GM13976 (cell line): ENCODE data around the gene PABPC5.
A peak's percentile ranks its signal among the peaks of the same experiment; 100 is the strongest.

Source experiments
- DNase-seq: peaks from one replicate; pipeline ENCODE4 v3.0.0; 2012; ENCODE audit warnings: low spot score
- CTCF ChIP-seq: IDR thresholded peaks from 2 replicates; pipeline ENCODE4 v1.5.1; 2012; ENCODE audit warnings: borderline replicate concordance, mild to moderate bottlenecking; ENCODE audit not compliant: insufficient read depth; ENCODE audit errors: extremely low read depth, missing control alignments, control extremely low read depth
- in situ Hi-C: fragments of 300-500 bp; cut with MboI; formaldehyde crosslinking; loops from one replicate; pipeline ENCODE4 v1.12.0; 2022; ENCODE audit warnings: low sequenced_read_pairs, mixed read lengths, inconsistent platforms; ENCODE audit not compliant: unreplicated experiment

PABPC5 gene

DNA sequence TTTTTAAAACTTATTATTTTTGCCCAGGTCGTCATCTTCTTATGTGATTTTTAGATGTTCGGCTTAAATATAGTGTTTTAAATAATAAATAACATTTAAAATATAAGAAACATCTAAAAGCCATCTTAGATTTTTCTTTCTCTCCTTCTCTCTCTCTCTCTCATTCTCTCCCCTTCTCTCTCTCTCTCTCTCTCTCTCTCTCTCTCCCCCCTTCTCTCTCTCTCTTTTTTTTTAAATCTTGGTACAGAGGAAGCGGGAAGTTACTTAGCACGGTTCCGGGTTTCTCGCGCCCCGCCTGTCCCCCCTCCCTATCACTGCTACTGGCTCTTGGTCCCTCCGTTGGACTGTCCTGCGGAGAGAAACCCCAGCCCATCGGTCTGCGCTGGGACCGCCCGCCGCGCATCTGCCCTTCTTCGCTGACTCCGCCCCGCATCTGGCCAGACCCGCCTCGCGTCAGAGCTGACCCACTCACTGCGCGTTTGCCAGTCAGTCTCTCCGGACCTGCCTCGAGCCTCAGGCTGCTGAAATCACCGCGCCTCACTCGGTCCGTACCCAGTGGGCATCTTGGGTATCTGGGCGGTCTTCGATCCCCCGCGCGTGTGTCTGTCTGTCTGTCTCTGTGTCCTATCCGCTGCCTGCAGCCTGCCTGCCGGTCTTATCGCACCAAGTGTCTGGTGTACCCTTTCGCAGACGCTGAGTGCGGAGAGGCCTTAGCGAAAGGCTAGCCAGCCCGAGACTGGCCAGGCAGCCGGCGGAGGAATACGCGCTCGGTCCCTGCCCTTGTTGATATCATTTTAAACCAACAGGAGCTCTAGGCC is at the start of gene PABPC5:
TSS of gene PABPC5 (plus strand) at position 489 of the 818 bp plus-strand sequence. CDS start 739 bp downstream, outside the sequence.
- no peak for TF ChIP-seq CTCF
- DNase-seq = no peak
- in situ Hi-C loops = no loop called here

GRCh38 chrX:91389026-91389425 is 45.6 kb upstream of the PABPC5 start:
- no peak for TF ChIP-seq CTCF
- no peak for DNase-seq
- in situ Hi-C loops = no loop called here

- in situ Hi-C loops = no loop called here
- TF ChIP-seq CTCF = no peak
- peak; percentile 4 for DNase-seq
Measured at GRCh38 chrX:91414713-91415112, 19.9 kb upstream of the PABPC5 start.

DNA sequence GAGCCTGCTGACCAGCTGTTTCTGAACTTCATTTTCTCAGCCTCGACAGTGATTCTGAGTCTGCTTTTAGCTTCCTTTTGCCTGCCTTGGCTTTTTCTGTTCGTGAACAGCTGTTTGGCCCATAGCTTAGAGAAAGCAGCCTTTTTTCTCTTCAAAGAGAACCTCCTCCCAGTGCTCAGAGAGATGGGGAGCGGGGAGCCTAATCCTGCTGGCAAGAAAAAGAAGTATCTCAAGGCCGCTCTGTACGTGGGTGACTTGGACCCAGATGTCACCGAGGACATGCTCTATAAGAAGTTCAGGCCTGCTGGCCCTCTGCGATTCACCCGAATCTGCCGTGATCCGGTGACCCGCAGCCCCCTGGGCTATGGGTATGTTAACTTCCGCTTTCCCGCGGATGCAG is 756 bp downstream of the PABPC5 start:
- no peak for TF ChIP-seq CTCF
- DNase-seq = no peak

More for the DNA sequence above, 756 bp downstream of the PABPC5 start:
- in situ Hi-C loops = no loop called here
